GF-D8 (cell line): ENCODE data around the gene XIRP2.

ENCODE experiments used
- DNase-seq: peaks from one replicate; lab custom pipeline; 2025; lab: John Stamatoyannopoulos, UW

XIRP2 gene

DNA sequence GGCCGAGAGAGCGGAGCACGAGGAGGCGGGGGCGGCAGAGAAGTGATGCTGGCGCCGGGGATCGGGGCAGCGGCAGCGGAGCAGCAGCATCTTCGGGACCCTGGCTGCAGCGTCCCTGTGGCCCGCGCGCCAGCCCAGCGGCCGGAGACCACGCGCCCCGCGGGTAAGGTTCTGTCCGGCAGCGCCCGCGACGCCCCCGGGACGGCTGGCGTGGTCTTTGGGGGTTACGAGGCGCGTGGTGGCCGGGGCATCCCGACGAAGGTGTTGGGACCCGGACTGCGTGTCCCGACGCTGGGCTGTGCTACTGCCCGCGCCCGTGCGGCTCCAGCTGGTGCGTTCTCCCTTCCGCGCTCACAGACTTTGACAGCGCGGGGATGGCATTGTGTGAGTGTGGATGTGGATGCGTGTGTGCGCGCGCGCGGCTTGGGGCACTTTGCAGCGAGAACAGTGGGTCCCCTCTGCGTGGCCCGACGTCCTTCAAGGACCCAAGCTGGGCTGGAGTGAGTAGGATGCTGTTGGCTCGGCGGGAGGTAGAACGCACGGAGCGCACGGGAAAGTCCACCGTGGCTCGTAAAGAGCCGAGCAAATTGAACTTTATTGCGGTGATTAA lies 405.0 kb downstream of the XIRP2 start:
- DNase-seq, result no peak

DNA sequence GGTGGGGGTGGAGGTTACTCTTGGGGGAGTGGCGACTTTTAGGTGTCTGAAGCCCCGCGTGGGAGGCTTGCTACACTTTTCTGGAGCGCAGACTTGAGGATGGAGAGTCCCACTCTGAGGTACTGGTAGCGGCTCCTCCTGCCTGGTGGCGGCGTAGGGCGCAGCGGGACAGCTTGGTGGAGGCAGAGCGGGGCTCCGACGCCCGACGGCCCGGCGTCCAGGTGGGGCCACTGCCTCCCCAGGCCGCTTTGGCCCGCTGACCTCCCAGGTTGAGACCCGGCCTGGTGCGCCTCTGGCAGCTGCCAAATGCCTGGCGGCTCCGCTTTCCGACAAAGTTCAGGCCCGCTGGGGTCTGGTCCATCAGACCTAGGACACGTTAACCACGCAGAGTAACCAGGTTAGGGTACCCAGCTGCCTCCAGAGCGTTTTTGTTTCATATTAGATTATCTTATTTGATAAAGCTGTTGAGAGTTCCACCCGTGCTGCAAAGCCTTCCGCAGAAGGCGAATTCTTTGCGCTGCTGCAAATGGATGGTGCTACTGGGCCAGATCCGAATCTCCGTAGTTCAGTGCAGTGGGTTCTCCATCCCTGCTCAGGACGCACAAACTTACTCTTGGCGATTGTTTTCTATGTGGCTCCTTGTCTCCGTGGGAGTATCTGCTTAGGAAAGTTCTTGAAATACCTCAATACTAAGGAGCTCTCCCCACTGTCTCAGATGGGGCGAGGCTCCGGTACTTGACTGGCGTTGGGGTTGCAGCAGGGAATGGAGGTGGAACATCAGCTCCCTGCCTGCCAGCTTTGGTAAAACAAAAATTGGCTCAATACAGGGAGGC lies 405.9 kb downstream of the XIRP2 start:
- no peak for DNase-seq

DNA sequence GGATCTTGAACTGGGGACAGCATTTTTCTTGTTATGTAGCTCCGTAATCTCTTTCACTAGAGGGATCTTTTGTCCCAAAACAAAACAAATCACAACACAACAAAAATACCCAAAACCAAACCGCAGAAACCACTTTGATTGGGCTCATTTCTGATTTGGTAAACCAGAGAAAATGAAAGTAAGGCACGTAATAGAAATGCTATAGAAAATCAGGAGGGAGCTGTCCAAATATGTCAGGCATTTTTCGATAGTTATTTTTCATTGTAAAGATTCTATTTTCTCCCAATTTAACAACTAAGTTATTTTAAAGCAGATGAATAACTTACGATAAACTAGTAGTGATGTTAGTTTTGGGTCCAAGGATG lies 406.5 kb downstream of the XIRP2 start:
- DNase-seq, result no peak

DNA sequence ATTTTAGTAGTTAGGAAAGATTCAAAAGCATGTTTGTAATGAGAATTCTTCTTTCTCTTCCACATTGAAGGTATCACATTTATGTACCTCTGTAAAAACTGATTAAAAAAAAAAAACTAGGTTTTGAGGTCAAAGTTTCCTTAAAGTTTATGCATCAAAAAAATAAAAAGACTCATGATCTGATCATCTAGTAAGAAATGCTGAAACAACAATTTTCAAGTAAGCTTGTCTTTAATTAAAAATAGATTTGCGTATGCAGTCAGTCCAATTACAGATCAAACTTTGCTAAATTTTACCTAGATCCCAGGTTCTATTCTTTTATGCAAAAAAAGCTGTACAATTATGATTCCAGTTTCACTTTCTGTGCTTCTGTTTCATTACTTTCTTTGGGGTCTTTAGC lies 409.0 kb downstream of the XIRP2 start:
- no peak for DNase-seq

DNA sequence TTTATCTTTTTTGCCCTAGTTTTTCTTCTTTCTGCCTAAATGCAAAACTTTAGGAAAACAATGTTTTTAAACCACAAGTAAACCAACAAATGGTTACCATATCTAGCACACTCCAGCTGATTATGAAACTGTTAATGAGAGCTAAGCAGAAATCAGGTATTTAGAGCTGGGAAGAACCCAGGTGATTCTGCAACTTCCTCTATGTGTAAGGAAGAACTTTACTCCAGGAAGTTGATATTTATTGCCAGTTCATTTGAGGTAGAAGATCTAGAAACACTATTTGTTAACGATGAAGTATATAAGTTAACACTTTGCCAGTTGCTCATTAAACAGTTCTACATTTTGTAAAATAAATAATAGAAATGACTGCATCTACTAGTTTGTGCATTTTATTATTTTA lies 409.7 kb downstream of the XIRP2 start:
- DNase-seq, result no peak
